ENCODE data around the gene SMPD3. TPM values are rescaled to one million over a fixed set of nuclear protein-coding genes. Genes with fewer than 3 reads are reported as not detected.

The SMPD3 gene
- total and polyA plus RNA-seq, 7 donors: 0.49 to 29.7 (median 2.8) TPM

- intact Hi-C loops (cut with DNase I): no loop called here
- no peaks in the 10 kb centered on the region for H3K9me3 ChIP-seq
- WGBS, 2 donors: 85 to 87% methylated on average over 13 of the region's 13 CpGs
- no peak for DNase-seq
- H3K4me3 ChIP-seq: no peak overlapping the region
- no peaks in the 10 kb centered on the region for H3K27me3 ChIP-seq
- TF ChIP-seq POLR2A (IDR thresholded peaks at IDR 0.05) (no peak), EP300 (IDR thresholded peaks at IDR 0.05) (no peak), POLR2AphosphoS5 (IDR thresholded peaks at IDR 0.05) (no peak), CTCF (IDR thresholded peaks at IDR 0.05) (no peak)
- H3K36me3 ChIP-seq: no peaks in the 10 kb centered on the region
- peaks cover 0 to 10% (median 9%) of the 10 kb centered on the region in 4 donors for H3K4me1 ChIP-seq
- no peak overlapping the region for H3K27ac ChIP-seq
Measured at GRCh38 chr16:68401871-68402747, 46.2 kb downstream of the SMPD3 start.

- no peaks in the 10 kb centered on the region for H3K27me3 ChIP-seq
- H3K4me1 ChIP-seq: no peaks in the 10 kb centered on the region
- TF ChIP-seq POLR2AphosphoS5 (IDR thresholded peaks at IDR 0.05) (no peak), CTCF (IDR thresholded peaks at IDR 0.05) (no peak), EP300 (IDR thresholded peaks at IDR 0.05) (no peak), POLR2A (IDR thresholded peaks at IDR 0.05) (no peak)
- H3K9me3 ChIP-seq: no peaks in the 10 kb centered on the region
- intact Hi-C loops (cut with DNase I): no loop called here
- H3K27ac ChIP-seq: no peak overlapping the region
- no peaks in the 10 kb centered on the region for H3K36me3 ChIP-seq
- H3K4me3 ChIP-seq: no peak overlapping the region
- no peak for DNase-seq
- WGBS, 2 donors: 54 to 73% methylated on average over 5 of the region's 5 CpGs
Measured at GRCh38 chr16:68400924-68401460, 47.3 kb downstream of the SMPD3 start.

- no peaks in the 10 kb centered on the region for H3K36me3 ChIP-seq
- 81 to 89% methylated on average over 5 of the region's 5 CpGs for WGBS, 2 donors
- no peak overlapping the region for H3K4me3 ChIP-seq
- no peak for DNase-seq
- intact Hi-C loops (cut with DNase I): no loop called here
- TF ChIP-seq EP300 (IDR thresholded peaks at IDR 0.05) (no peak), CTCF (IDR thresholded peaks at IDR 0.05) (no peak), POLR2A (IDR thresholded peaks at IDR 0.05) (no peak)
- H3K4me1 ChIP-seq: no peaks in the 10 kb centered on the region
- H3K9me3 ChIP-seq: no peaks in the 10 kb centered on the region
- H3K27ac ChIP-seq: no peak overlapping the region
- no peaks in the 10 kb centered on the region for H3K27me3 ChIP-seq
Measured at GRCh38 chr16:68400083-68400923, 48.0 kb downstream of the SMPD3 start.

- TF ChIP-seq POLR2AphosphoS5 (IDR thresholded peaks at IDR 0.05): no peak
- H3K27me3 ChIP-seq: no peaks in the 10 kb centered on the region
- WGBS, 2 donors: 93 to 95% methylated on average over 3 of the region's 3 CpGs
- no peaks in the 10 kb centered on the region for H3K4me1 ChIP-seq
- intact Hi-C loops (cut with DNase I): no loop called here
- H3K27ac ChIP-seq: no peak overlapping the region
- no peaks in the 10 kb centered on the region for H3K36me3 ChIP-seq
- no peaks in the 10 kb centered on the region for H3K9me3 ChIP-seq
- DNase-seq: no peak
- no peak overlapping the region for H3K4me3 ChIP-seq
Measured at GRCh38 chr16:68399456-68399855, 48.9 kb downstream of the SMPD3 start.

GRCh38 chr16:68397710-68398201 lies 50.6 kb downstream of the SMPD3 start:
- TF ChIP-seq POLR2A (IDR thresholded peaks at IDR 0.05): no peak
- TF ChIP-seq POLR2AphosphoS5 (IDR thresholded peaks at IDR 0.05): no peak
- no peak for TF ChIP-seq EP300 (IDR thresholded peaks at IDR 0.05)
- TF ChIP-seq CTCF (IDR thresholded peaks at IDR 0.05): no peak
- intact Hi-C loops (cut with DNase I): no loop called here
- no peak for DNase-seq

More at GRCh38 chr16:68397710-68398201, 50.6 kb downstream of the SMPD3 start:
- 83 to 88% methylated on average over 6 of the region's 6 CpGs for WGBS, 2 donors
- Histone ChIP-seq H3K9me3 (no peaks in the 10 kb centered on the region), H3K4me1 (no peaks in the 10 kb centered on the region), H3K27ac (no peak overlapping the region), H3K27me3 (no peaks in the 10 kb centered on the region), H3K4me3 (no peak overlapping the region), H3K36me3 (no peaks in the 10 kb centered on the region)

Data from sigmoid colon (tissue), 7 donors.